Spleen (tissue), 11 donors: ENCODE data around the gene WDR90. TPM values are rescaled to one million over a fixed set of nuclear protein-coding genes. Genes with fewer than 3 reads are reported as not detected.

ENCODE experiments used
- DNase-seq: peaks from one replicate; pipeline ENCODE4 v3.0.0-alpha.2; 2020
- H3K27ac ChIP-seq, 8 donors: fragments of 200-600 bp; sonication (generic) in 7 of 8; 1 replicate in 4 of 8; 2 replicates in 4 of 8; pipeline versions ENCODE4 v1.5.0 to v1.8.0; 2016 to 2021; ENCODE audit warnings: inconsistent platforms in 4 of 8, mild to moderate bottlenecking in 4 of 8, moderate library complexity in 1 of 8
- H3K27me3 ChIP-seq, 7 donors: fragments of 200-600 bp; sonication (generic) in 6 of 7; replicated peaks in 1 of 7; 1 replicate in 4 of 7; 2 replicates in 3 of 7; pipeline versions ENCODE4 v1.5.0 to v1.8.0; 2016 to 2021; ENCODE audit warnings: inconsistent platforms in 3 of 7, mild to moderate bottlenecking in 1 of 7
- H3K36me3 ChIP-seq, 6 donors: fragments of 200-600 bp; sonication (generic) in 5 of 6; 1 replicate in 4 of 6; 2 replicates in 2 of 6; pipeline versions ENCODE4 v1.5.0 to v1.8.0; 2016 to 2021; ENCODE audit warnings: inconsistent platforms in 2 of 6
- H3K4me1 ChIP-seq, 6 donors: fragments of 200-600 bp; sonication (generic) in 5 of 6; 1 replicate in 3 of 6; 2 replicates in 3 of 6; pipeline versions ENCODE4 v1.5.0 to v1.8.0; 2016 to 2021; ENCODE audit warnings: inconsistent platforms in 3 of 6
- H3K4me3 ChIP-seq, 8 donors: fragments of 200-600 bp; sonication (generic) in 7 of 8; 1 replicate in 4 of 8; 2 replicates in 4 of 8; pipeline versions ENCODE4 v1.5.0 to v1.8.0; 2016 to 2021; ENCODE audit warnings: inconsistent platforms in 4 of 8, mild to moderate bottlenecking in 4 of 8, moderate library complexity in 2 of 8
- H3K9me3 ChIP-seq, 8 donors: fragments of 200-600 bp; sonication (generic) in 7 of 8; 1 replicate in 4 of 8; 2 replicates in 4 of 8; pipeline versions ENCODE4 v1.5.0 to v1.8.0; 2016 to 2021; ENCODE audit warnings: inconsistent platforms in 4 of 8
- POLR2A ChIP-seq, 3 donors: fragments of 450-650 bp; IDR thresholded peaks; one replicate each; pipeline ENCODE4 v1.5.1; 2017; ENCODE audit warnings: antibody characterized with exemption in 3 of 3, mild to moderate bottlenecking in 1 of 3
- POLR2AphosphoS5 ChIP-seq, 3 donors: sonication (generic); formaldehyde crosslinking; IDR thresholded peaks; one replicate each; pipeline ENCODE4 v1.5.1; 2017; ENCODE audit warnings: antibody characterized with exemption in 3 of 3
- WGBS, 5 donors: extraction: QIAGEN DNeasy Blood & Tissue Kit in 3 of 5; methylation state at CpG; one replicate each; pipeline versions ENCODE4 v1.1.5 to v1.1.7; 2013 to 2018; 5-methylcytosine and 5-hydroxymethylcytosine counted together
- intact Hi-C: fragments of 100-400 bp; cut with DNase I; formaldehyde crosslinking; loops from one replicate; pipeline ENCODE4 v1.15.0; 2023; ENCODE audit warnings: low total_unique reads
- polyA plus RNA-seq, 3 donors: library from polyadenylated mRNA; stranded (reverse); fragments of 200-250 nt; gene quantifications; one replicate each; pipeline ENCODE4 v1.2.1, GENCODE V29; 2013
- total RNA-seq, 7 donors: library from RNA; depleted of rRNA in 3 of 7; stranded (reverse); fragments of >200 nt in 3 of 7; fragmentation: NEBNext Ultra II Directional in 4 of 7; extraction: Animal tissue kit (Norgen Biotek cat#: 25700) in 4 of 7; gene quantifications; one replicate each; pipeline versions ENCODE4 v1.1.0 to v1.2.1, GENCODE V29; 2016 to 2021
- TF ChIP-seq, protein P1 (sequence below), 11 experiments: fragments of 200-600 bp in 7 of 11; fragments of 450-650 bp in 4 of 11; sonication (generic) in 4 of 11; IDR thresholded peaks in 8 of 11; conservative IDR thresholded peaks in 3 of 11; 1 replicate in 7 of 11; 2 replicates in 4 of 11; pipeline versions ENCODE4 v1.4.0 to v1.8.0; 2016 to 2021; ENCODE audit warnings: antibody characterized with exemption in 11 of 11, inconsistent platforms in 4 of 11, mild to moderate bottlenecking in 1 of 11
- donor health status: healthy with polysubstance abuse.
- donor health status: DM: no; HTN: no; CAD: no; lungs with moderate emphysema.
- donor health status: DM: no; HTN: no; CAD: no.
- donor health status: Bipolar disorder and iron deficiency.
- donor health status: healthy.
- donor health status: DM: no; HTN: no; CAD: no.
- donor health status: DM: yes; HTN: yes; CAD: no.

WDR90 gene
- total and polyA plus RNA-seq, 10 donors, result 7.9 to 30.2 (median 19.4) TPM

DNA sequence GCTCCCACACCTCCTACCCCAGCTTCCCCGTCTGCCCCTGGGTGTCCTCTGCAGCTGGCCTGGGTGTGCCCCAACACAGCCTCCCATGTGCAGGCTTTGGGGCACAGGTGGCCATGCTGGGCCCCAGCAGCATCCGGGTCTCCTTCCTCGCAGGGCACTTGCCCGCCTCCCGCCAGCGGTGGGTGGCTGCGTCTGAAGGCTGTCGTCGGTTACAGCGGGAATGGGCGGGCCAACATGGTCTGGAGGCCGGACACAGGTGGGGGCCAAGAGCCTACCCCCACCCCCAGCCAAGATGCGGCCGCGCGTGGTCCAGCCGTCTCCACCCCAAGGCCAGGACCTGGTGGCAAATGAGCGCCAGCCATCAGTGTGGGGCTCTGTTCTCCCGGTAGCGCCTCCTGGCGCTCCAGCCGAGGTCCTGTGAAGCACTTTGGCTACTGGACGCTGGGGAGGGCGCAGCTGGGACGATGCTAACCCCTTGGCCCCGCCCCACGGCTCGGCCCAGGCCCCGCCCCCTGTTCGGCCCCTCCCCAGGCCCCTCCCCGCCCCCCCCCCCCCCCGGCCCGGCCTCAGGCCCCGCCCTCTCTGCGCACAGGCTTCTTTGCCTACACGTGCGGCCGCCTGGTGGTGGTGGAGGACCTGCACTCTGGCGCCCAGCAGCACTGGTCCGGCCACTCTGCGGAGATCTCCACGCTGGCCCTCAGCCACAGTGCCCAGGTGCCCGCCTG lies 11.5 kb downstream of the WDR90 start:
- intact Hi-C loops, result no loop called here
- TF ChIP-seq POLR2A (IDR thresholded peaks at IDR 0.05), result no peak
- peak; percentile 64 to 84 (median 70) for TF ChIP-seq POLR2AphosphoS5 (IDR thresholded peaks at IDR 0.05)
- TF ChIP-seq, protein P1, sequence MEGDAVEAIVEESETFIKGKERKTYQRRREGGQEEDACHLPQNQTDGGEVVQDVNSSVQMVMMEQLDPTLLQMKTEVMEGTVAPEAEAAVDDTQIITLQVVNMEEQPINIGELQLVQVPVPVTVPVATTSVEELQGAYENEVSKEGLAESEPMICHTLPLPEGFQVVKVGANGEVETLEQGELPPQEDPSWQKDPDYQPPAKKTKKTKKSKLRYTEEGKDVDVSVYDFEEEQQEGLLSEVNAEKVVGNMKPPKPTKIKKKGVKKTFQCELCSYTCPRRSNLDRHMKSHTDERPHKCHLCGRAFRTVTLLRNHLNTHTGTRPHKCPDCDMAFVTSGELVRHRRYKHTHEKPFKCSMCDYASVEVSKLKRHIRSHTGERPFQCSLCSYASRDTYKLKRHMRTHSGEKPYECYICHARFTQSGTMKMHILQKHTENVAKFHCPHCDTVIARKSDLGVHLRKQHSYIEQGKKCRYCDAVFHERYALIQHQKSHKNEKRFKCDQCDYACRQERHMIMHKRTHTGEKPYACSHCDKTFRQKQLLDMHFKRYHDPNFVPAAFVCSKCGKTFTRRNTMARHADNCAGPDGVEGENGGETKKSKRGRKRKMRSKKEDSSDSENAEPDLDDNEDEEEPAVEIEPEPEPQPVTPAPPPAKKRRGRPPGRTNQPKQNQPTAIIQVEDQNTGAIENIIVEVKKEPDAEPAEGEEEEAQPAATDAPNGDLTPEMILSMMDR (IDR thresholded peaks at IDR 0.05 in 8 of 11, conservative IDR thresholded peaks at IDR 0.05 in 3 of 11), result peak; percentile 4 to 83 (median 67)
- Histone ChIP-seq H3K27ac (peak overlapping the region in 7 of 8 donors; percentile 53 to 84 (median 78)), H3K9me3 (no peaks in the 10 kb centered on the region), H3K27me3 (no peaks in the 10 kb centered on the region), H3K4me1 (peaks cover 9 to 22% (median 16%) of the 10 kb centered on the region in 6 donors), H3K36me3 (peaks cover 0 to 31% (median 0%) of the 10 kb centered on the region in 6 donors), H3K4me3 (peak overlapping the region in 6 of 8 donors; percentile 8 to 61 (median 30))
- 4 to 32% (median 16%) methylated on average over 8 to 38 of the region's 43 CpGs for WGBS, 5 donors
- DNase-seq, result peak; percentile 95

DNA sequence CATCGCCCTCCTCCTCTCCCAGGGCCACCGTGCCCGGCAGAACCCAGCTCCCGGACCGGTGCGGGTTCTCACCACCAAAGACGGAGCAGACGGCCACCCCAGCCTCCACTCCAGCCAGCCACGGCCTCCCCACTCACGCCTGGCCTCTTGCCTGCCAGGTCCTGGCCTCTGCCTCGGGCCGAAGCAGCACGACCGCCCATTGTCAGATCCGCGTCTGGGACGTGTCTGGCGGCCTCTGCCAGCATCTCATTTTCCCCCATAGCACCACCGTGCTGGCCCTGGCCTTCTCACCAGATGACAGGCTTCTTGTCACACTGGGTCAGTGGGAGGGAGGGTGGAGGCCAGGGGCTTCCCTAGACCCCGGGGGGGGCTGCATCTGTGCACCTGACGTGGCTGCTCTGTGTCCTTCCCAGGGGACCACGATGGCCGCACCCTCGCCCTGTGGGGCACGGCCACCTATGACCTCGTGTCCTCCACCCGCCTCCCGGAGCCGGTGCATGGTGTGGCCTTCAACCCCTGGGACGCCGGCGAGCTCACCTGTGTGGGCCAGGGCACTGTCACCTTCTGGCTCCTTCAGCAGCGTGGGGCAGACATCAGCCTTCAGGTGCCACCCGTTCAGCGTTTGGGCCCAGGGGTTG lies 12.1 kb downstream of the WDR90 start:
- Histone ChIP-seq H3K9me3 (no peaks in the 10 kb centered on the region), H3K4me3 (peak overlapping the region in 1 of 8 donors; percentile 61), H3K27me3 (no peaks in the 10 kb centered on the region), H3K4me1 (peaks cover 9 to 23% (median 16%) of the 10 kb centered on the region in 6 donors), H3K27ac (peak overlapping the region in 6 of 8 donors; percentile 35 to 84 (median 76)), H3K36me3 (peaks cover 0 to 24% (median 0%) of the 10 kb centered on the region in 6 donors)
- TF ChIP-seq POLR2A (IDR thresholded peaks at IDR 0.05) (no peak), POLR2AphosphoS5 (IDR thresholded peaks at IDR 0.05) (no peak)
- TF ChIP-seq, protein P1 (IDR thresholded peaks at IDR 0.05 in 8 of 11, conservative IDR thresholded peaks at IDR 0.05 in 3 of 11), result peak in 3 of 11 experiments; percentile 3 to 27 (median 24)
- intact Hi-C loops, result no loop called here
- WGBS, 5 donors, result 62 to 76% (median 74%) methylated on average over 31 to 35 of the region's 35 CpGs
- DNase-seq, result no peak

DNA sequence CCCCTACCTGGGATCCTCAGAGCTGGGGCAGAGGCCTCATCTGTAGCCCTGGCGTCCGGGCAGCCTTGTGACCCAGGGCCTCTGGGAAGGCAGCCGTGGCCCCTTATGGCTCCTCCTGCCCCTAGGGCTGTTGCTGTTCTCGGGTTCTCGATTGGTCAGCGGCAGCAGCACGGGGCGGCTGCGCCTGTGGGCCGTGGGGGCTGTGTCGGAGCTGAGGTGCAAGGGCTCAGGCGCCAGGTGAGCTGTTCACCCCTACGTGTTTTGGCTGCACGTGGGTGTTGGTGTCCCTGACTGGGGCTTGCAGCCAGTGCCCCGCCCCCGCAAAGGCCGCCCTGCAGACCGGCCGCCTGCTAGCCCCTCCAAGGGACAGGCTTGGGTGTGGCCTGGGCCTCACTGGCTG lies 12.9 kb downstream of the WDR90 start:
- intact Hi-C loops, result no loop called here
- Histone ChIP-seq H3K9me3 (no peaks in the 10 kb centered on the region), H3K27me3 (no peaks in the 10 kb centered on the region), H3K4me1 (peaks cover 10 to 31% (median 20%) of the 10 kb centered on the region in 6 donors), H3K4me3 (no peak overlapping the region), H3K27ac (no peak overlapping the region), H3K36me3 (peaks cover 0 to 17% (median 0%) of the 10 kb centered on the region in 6 donors)
- DNase-seq, result no peak
- 94 to 97% (median 95%) methylated on average over 9 to 19 of the region's 19 CpGs for WGBS, 5 donors
- no peak for TF ChIP-seq POLR2AphosphoS5 (IDR thresholded peaks at IDR 0.05)
- TF ChIP-seq POLR2A (IDR thresholded peaks at IDR 0.05), result no peak
- TF ChIP-seq, protein P1 (IDR thresholded peaks at IDR 0.05 in 8 of 11, conservative IDR thresholded peaks at IDR 0.05 in 3 of 11), result no peak

DNA sequence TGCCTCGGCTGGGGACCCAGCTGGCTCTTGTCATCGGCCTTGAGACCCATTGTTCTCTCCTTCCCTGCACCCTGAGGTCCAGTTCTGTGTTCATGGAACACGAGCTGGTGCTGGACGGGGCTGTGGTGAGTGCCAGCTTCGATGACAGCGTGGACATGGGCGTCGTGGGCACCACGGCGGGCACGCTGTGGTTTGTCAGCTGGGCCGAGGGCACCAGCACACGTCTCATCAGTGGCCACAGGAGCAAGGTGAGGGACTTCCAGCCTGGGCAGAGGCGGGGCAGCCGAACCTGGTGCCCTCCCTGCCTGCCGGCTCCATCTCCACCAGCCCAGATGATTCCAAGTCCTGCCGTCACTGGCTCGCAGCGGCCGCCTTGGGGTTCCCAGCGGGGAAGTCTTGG lies 13.4 kb downstream of the WDR90 start:
- TF ChIP-seq, protein P1 (IDR thresholded peaks at IDR 0.05 in 8 of 11, conservative IDR thresholded peaks at IDR 0.05 in 3 of 11), result no peak
- TF ChIP-seq POLR2A (IDR thresholded peaks at IDR 0.05), result no peak
- TF ChIP-seq POLR2AphosphoS5 (IDR thresholded peaks at IDR 0.05), result no peak
- no peak for DNase-seq
- H3K36me3 ChIP-seq, result peaks cover 0 to 12% (median 0%) of the 10 kb centered on the region in 6 donors
- H3K27ac ChIP-seq, result no peak overlapping the region
- H3K4me1 ChIP-seq, result peaks cover 15 to 36% (median 25%) of the 10 kb centered on the region in 6 donors
- 87 to 95% (median 94%) methylated on average over 10 to 21 of the region's 21 CpGs for WGBS, 5 donors
- H3K27me3 ChIP-seq, result no peaks in the 10 kb centered on the region
- intact Hi-C loops, result no loop called here
- H3K9me3 ChIP-seq, result no peaks in the 10 kb centered on the region
- H3K4me3 ChIP-seq, result no peak overlapping the region
